H9 (cell line): ENCODE measurements around the gene C1QB. TPM values are rescaled to one million over a fixed set of nuclear protein-coding genes. Genes with fewer than 3 reads are reported as not detected.

Experiments
- DNase-seq: peaks from one replicate; pipeline ENCODE4 v3.0.0-alpha.2; 2017
- H2AFZ ChIP-seq: one replicate; pipeline ENCODE4 v1.6.1; 2013; ENCODE audit warnings: mild to moderate bottlenecking, low read length, control low read depth, moderate library complexity
- H2AK5ac ChIP-seq: 2 replicates; pipeline ENCODE4 v1.6.1; 2013; ENCODE audit warnings: low read length, control low read depth, mixed read lengths; ENCODE audit not compliant: insufficient read length
- H2BK120ac ChIP-seq: one replicate; pipeline ENCODE4 v1.6.1; 2013; ENCODE audit warnings: low read depth, mild to moderate bottlenecking, low read length, control low read depth, inconsistent platforms; ENCODE audit not compliant: poor library complexity, severe bottlenecking
- H2BK12ac ChIP-seq: 2 replicates; pipeline ENCODE4 v1.6.1; 2013; ENCODE audit warnings: low read length, control low read depth, mixed read lengths, low read depth; ENCODE audit not compliant: insufficient read length
- H2BK15ac ChIP-seq: 2 replicates; pipeline ENCODE4 v1.6.1; 2013; ENCODE audit warnings: low read depth, low read length, control low read depth
- H2BK20ac ChIP-seq: one replicate; pipeline ENCODE4 v1.6.1; 2013; ENCODE audit warnings: low read depth, mild to moderate bottlenecking, low read length, control low read depth, inconsistent platforms; ENCODE audit not compliant: poor library complexity, severe bottlenecking
- H2BK5ac ChIP-seq: 2 replicates; pipeline ENCODE4 v1.6.1; 2013; ENCODE audit warnings: low read length, control low read depth, mixed read lengths; ENCODE audit not compliant: insufficient read length
- H3K14ac ChIP-seq: 2 replicates; pipeline ENCODE4 v1.6.1; 2013; ENCODE audit warnings: low read length, control low read depth; ENCODE audit not compliant: insufficient read depth
- H3K18ac ChIP-seq: 2 replicates; pipeline ENCODE4 v1.6.1; 2013; ENCODE audit warnings: low read depth, mild to moderate bottlenecking, mixed read lengths, low read length, control low read depth; ENCODE audit not compliant: insufficient read length
- H3K23ac ChIP-seq: 2 replicates; pipeline ENCODE4 v1.6.1; 2013; ENCODE audit warnings: low read length, control low read depth, mixed read lengths, low read depth; ENCODE audit not compliant: insufficient read length
- H3K23me2 ChIP-seq: 2 replicates; pipeline ENCODE4 v1.6.1; 2013; ENCODE audit warnings: low read depth, mild to moderate bottlenecking, mixed read lengths, low read length, control low read depth; ENCODE audit not compliant: insufficient read length, poor library complexity, severe bottlenecking
- H3K27ac ChIP-seq: 2 replicates; pipeline ENCODE4 v1.5.1; 2013; ENCODE audit warnings: low read length, control low read depth, mixed read lengths, low read depth; ENCODE audit not compliant: insufficient read length
- H3K27me3 ChIP-seq: 2 replicates; pipeline ENCODE4 v1.6.1; 2013; ENCODE audit warnings: low read length, control low read depth, inconsistent platforms; ENCODE audit not compliant: insufficient read depth
- H3K4ac ChIP-seq: 2 replicates; pipeline ENCODE4 v1.6.1; 2013; ENCODE audit warnings: low read depth, mild to moderate bottlenecking, control low read depth, inconsistent platforms, low read length, moderate library complexity
- H3K4me1 ChIP-seq: 2 replicates; pipeline ENCODE4 v1.6.1; 2013; ENCODE audit warnings: low read length, control low read depth, inconsistent platforms; ENCODE audit not compliant: insufficient read depth
- H3K4me2 ChIP-seq: 2 replicates; pipeline ENCODE4 v1.6.1; 2013; ENCODE audit warnings: low read length, control low read depth, mixed read lengths; ENCODE audit not compliant: insufficient read length, insufficient read depth
- H3K56ac ChIP-seq: 2 replicates; pipeline ENCODE4 v1.6.1; 2013; ENCODE audit warnings: low read depth, mild to moderate bottlenecking, mixed read lengths, low read length, control low read depth; ENCODE audit not compliant: insufficient read length
- H3K79me1 ChIP-seq: 2 replicates; pipeline ENCODE4 v1.6.1; 2013; ENCODE audit warnings: low read depth, mild to moderate bottlenecking, moderate library complexity, low read length, control low read depth, inconsistent platforms; ENCODE audit not compliant: insufficient read depth, poor library complexity, severe bottlenecking
- H3K79me2 ChIP-seq: 2 replicates; pipeline ENCODE4 v1.6.1; 2013; ENCODE audit warnings: low read length, control low read depth, inconsistent platforms; ENCODE audit not compliant: insufficient read depth
- H3K9ac ChIP-seq: 2 replicates; pipeline ENCODE4 v1.6.1; 2013; ENCODE audit warnings: low read length, control low read depth, mixed read lengths; ENCODE audit not compliant: insufficient read length; ENCODE audit errors: extremely low read depth
- H3K9me3 ChIP-seq: one replicate; pipeline ENCODE4 v1.6.1; 2013; ENCODE audit warnings: low read depth, low read length, inconsistent platforms; ENCODE audit not compliant: control insufficient read depth
- H3T11ph ChIP-seq: one replicate; pipeline ENCODE4 v1.6.1; 2013; ENCODE audit warnings: mild to moderate bottlenecking, low read length, control low read depth, inconsistent platforms
- H4K20me1 ChIP-seq: one replicate; pipeline ENCODE4 v1.6.1; 2013; ENCODE audit not compliant: control insufficient read depth, insufficient read length, insufficient read depth
- H4K5ac ChIP-seq: 2 replicates; pipeline ENCODE4 v1.6.1; 2013; ENCODE audit warnings: low read depth, mild to moderate bottlenecking, mixed read lengths, low read length, control low read depth; ENCODE audit not compliant: insufficient read length
- H4K8ac ChIP-seq: replicated peaks from 2 replicates; pipeline ENCODE4 v1.6.1; 2013; ENCODE audit warnings: low read length, control low read depth, mixed read lengths, low read depth; ENCODE audit not compliant: insufficient read length
- H4K91ac ChIP-seq: 2 replicates; pipeline ENCODE4 v1.6.1; 2013; ENCODE audit warnings: low read depth, mild to moderate bottlenecking, moderate library complexity, mixed read lengths, low read length, control low read depth; ENCODE audit not compliant: insufficient read length
- H3K27ac Mint-ChIP-seq, 3 experiments: 2 replicates in 2 of 3; 3 replicates in 1 of 3; pipeline ENCODE4 v1.8.0; 2020 to 2021; ENCODE audit warnings: mixed read lengths in 3 of 3, mild to moderate bottlenecking in 1 of 3, moderate library complexity in 1 of 3
- H3K27me3 Mint-ChIP-seq: 2 replicates; pipeline ENCODE4 v1.8.0; 2021; ENCODE audit warnings: low read depth, mild to moderate bottlenecking, moderate library complexity, mixed read lengths
- H3K36me3 Mint-ChIP-seq, 3 experiments: 2 replicates in 2 of 3; 3 replicates in 1 of 3; pipeline ENCODE4 v1.8.0; 2020 to 2021; ENCODE audit warnings: low read depth in 3 of 3, mixed read lengths in 3 of 3; ENCODE audit not compliant: insufficient read depth in 1 of 3
- H3K4me1 Mint-ChIP-seq, 2 experiments: 2 replicates each; pipeline ENCODE4 v1.8.0; 2020; ENCODE audit warnings: mixed read lengths in 2 of 2
- H3K4me3 Mint-ChIP-seq, 2 experiments: 2 replicates in 1 of 2; 3 replicates in 1 of 2; pipeline ENCODE4 v1.8.0; 2020 to 2021; ENCODE audit warnings: mild to moderate bottlenecking in 2 of 2, mixed read lengths in 2 of 2, moderate library complexity in 1 of 2
- H3K9me3 Mint-ChIP-seq, 2 experiments: 2 replicates in 1 of 2; 3 replicates in 1 of 2; pipeline ENCODE4 v1.8.0; 2020; ENCODE audit warnings: mild to moderate bottlenecking in 2 of 2, mixed read lengths in 2 of 2, moderate library complexity in 1 of 2
- total RNA-seq: library from RNA; stranded (reverse); gene quantifications from 2 replicates; pipeline ENCODE4 v1.2.1, GENCODE V29; 2021
- TF ChIP-seq, protein P1 (sequence below): fragments of 200-600 bp; sonication (generic); conservative IDR thresholded peaks from 3 replicates; pipeline ENCODE4 v1.8.0; 2021; ENCODE audit warnings: antibody characterized with exemption, mild to moderate bottlenecking

Gene C1QB
- total RNA-seq, 1 experiment from 2014 or later = not detected

DNA sequence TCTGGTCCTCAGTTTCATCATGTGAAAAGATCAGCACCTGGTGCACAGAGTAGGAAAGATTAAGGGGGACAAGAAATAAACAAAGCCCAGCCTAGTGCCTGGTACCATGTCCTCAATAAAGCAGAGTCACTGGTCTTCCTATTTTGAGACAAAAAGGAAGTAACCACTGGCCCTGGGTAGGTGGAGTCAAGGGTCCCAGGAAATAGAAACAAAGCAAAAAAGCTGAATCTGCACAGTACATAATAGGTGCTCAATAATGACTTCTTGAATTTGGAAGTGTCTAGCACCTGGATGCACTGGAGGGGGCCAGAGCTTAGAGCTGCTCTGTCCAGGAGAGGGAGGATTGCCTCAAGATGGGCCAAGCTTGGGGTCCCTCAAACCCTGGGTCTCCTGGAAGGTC, 55.7 kb downstream of the C1QB start:
- no peaks in the 10 kb centered on the region for H3K9me3 ChIP-seq
- H3T11ph ChIP-seq = no peak overlapping the region
- H2AFZ ChIP-seq = no peak overlapping the region
- Mint-ChIP-seq H3K4me1 (peaks cover 15 to 32% of the 10 kb centered on the region in 2 experiments), H3K9me3 (no peaks in the 10 kb centered on the region; a peak in 1 of 5 replicates), H3K27me3 (peaks cover 48% of the 10 kb centered on the region), H3K36me3 (no peaks in the 10 kb centered on the region; a peak in 1 of 7 replicates), H3K27ac (no peak overlapping the region), H3K4me3 (no peak overlapping the region; a peak in 1 of 5 replicates)
- no peak overlapping the region for H2BK15ac ChIP-seq
- H3K27ac ChIP-seq = no peak overlapping the region
- no peaks in the 10 kb centered on the region for H3K79me2 ChIP-seq
- H2BK120ac ChIP-seq = no peak overlapping the region
- no peak overlapping the region for H3K56ac ChIP-seq
- H3K79me1 ChIP-seq = no peaks in the 10 kb centered on the region
- no peak for DNase-seq
- no peak overlapping the region for H2BK5ac ChIP-seq
- no peak overlapping the region for H3K9ac ChIP-seq
- no peak overlapping the region for H4K8ac ChIP-seq
- no peak overlapping the region for H2AK5ac ChIP-seq
- no peak overlapping the region for H3K4ac ChIP-seq
- TF ChIP-seq, protein P1, sequence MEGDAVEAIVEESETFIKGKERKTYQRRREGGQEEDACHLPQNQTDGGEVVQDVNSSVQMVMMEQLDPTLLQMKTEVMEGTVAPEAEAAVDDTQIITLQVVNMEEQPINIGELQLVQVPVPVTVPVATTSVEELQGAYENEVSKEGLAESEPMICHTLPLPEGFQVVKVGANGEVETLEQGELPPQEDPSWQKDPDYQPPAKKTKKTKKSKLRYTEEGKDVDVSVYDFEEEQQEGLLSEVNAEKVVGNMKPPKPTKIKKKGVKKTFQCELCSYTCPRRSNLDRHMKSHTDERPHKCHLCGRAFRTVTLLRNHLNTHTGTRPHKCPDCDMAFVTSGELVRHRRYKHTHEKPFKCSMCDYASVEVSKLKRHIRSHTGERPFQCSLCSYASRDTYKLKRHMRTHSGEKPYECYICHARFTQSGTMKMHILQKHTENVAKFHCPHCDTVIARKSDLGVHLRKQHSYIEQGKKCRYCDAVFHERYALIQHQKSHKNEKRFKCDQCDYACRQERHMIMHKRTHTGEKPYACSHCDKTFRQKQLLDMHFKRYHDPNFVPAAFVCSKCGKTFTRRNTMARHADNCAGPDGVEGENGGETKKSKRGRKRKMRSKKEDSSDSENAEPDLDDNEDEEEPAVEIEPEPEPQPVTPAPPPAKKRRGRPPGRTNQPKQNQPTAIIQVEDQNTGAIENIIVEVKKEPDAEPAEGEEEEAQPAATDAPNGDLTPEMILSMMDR = no peak
- no peak overlapping the region for H4K91ac ChIP-seq
- no peak overlapping the region for H3K18ac ChIP-seq
- H4K5ac ChIP-seq = no peak overlapping the region
- H4K20me1 ChIP-seq = no peaks in the 10 kb centered on the region
- peaks cover 5% of the 10 kb centered on the region; the same call in 1 of the 2 replicates for H3K27me3 ChIP-seq
- H3K23me2 ChIP-seq = peaks cover 4% of the 10 kb centered on the region
- no peak overlapping the region for H3K23ac ChIP-seq
- H2BK12ac ChIP-seq = no peak overlapping the region
- H2BK20ac ChIP-seq = no peak overlapping the region
- H3K14ac ChIP-seq = no peak overlapping the region
- H3K4me2 ChIP-seq = no peak overlapping the region
- H3K4me1 ChIP-seq = no peaks in the 10 kb centered on the region
